Frontal cortex (tissue), 4 donors: ENCODE results near the gene DGCR8. TPM values are rescaled to one million over a fixed set of nuclear protein-coding genes. Genes with fewer than 3 reads are reported as not detected.

Experiments
- DNase-seq, 2 donors: peaks; one replicate each; pipeline ENCODE4 v3.0.0; 2012; ENCODE audit warnings: low spot score in 2 of 2
- FAIRE-seq: peaks from 2 replicates; lab custom pipeline; 2012; peaks lifted over from hg19 to GRCh38; lab: Jason Lieb, UNC
- total RNA-seq: library from RNA; depleted of rRNA; stranded (reverse); fragments of >200 nt; gene quantifications from one replicate; pipeline ENCODE4 v1.2.3, GENCODE V29; 2014
- donor health status: control.
- donor health status: control.
- donor health status: control.

Gene DGCR8
- total RNA-seq, 1 donor from 2014 or later, result 42.8 TPM

DNA sequence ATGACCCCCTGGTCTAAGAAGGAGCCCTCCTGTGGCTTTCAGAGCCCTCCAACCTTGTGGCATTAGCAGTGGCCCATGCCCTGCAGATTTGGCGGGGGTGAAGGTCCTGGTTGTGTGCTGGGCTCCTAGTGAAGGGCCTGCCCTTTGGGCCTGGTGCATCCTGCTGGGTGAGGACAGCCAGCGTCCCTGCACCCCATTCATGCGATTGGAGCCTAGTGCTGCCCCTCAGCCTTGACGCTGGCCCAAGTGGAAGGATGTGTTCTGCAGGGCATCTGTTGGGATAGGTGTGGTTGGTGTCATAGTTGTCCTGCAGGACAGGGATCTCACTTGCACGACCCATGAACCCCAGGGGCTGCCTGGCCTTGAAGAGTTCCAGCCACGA is 28.1 kb upstream of the DGCR8 start:
- FAIRE-seq (no peak), DNase-seq (no peak)

DNA sequence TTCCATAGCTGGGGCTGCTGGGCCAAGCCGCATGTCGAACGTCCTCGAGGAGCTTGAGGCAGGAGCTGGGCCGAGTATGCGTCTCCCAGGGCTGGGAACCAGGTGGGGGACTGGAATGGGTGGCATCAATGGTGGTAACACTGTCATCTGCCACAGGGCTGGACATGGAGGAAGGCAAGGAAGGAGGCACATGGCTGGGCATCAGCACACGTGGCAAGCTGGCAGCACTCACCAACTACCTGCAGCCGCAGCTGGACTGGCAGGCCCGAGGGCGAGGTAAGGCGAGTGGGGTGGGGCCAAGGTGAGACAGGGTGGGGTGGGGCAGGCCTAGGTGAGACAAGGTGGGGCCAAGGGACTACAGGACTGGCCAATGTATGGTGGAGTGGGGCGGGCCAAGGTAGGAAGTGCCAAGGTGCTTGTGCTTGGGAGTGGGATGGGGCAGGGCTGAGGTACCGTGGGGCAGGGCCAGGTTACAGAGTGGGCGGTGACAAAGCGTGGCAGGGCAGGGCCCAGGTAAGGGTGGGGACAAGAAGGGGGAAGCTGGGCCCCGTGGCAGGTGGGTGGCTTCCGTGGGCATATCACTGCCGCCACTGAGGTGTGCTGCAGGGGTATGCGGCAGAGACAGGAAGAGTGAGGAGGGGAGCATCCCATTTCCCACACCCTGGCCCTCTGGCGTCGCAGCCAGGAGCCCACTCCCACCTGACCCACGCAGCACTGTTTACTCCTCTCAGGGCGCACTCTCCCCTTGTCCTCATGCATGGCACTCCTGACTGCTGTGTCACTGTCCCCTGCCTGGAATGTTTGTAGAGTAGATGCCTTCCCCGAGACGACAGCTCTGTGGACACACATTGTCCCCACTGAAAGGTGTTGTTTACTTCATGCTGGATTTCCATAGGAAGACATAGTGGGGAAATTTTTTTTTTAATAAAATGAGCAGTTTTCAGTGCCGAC is 27.5 kb upstream of the DGCR8 start:
- FAIRE-seq, result no peak
- DNase-seq, result no peak

- FAIRE-seq (no peak), DNase-seq (no peak)
Observed at GRCh38 chr22:20053407-20054033, 26.5 kb upstream of the DGCR8 start.

DNA sequence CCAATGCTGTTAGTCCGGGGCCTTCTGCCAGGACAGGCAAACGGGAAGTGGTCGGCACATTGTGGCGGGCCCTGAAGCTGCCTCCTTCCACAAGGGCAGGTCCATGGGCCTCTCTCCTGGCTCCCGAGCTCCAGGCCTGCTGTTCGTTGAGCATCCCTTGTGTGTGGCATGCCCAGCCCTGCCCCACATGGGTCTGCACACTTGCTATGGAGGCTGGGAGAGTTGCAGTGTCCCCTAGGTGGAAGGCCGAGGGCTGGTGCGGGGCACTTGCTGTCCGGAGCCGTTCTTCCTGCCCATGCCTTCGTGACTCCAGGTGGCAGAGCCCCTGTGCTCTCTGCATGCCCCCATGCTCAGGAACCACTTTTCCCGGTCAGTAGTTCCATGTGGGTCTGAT is 26.0 kb upstream of the DGCR8 start:
- no peak for FAIRE-seq
- DNase-seq, result no peak

DNA sequence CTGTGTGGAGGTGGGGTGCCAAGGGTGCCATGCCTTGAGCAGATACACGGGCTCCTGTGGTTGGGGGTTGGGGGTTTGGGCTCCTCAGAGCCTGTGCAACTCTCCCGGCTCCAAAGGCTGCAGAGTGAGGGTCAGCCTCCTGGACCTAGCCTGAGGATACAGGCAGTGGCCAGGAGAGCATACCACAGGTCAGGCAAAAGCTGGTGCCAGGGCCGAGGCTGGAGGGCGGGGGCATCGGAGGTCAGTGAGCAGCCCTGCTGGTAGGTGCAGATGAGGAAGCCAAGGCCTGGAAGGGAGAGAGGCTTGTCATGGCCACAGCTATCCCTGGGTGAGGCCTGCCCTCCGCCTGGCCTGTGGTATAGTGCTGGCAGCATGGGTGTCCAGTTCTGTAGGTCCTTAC is 25.6 kb upstream of the DGCR8 start:
- DNase-seq (no peak), FAIRE-seq (no peak)

DNA sequence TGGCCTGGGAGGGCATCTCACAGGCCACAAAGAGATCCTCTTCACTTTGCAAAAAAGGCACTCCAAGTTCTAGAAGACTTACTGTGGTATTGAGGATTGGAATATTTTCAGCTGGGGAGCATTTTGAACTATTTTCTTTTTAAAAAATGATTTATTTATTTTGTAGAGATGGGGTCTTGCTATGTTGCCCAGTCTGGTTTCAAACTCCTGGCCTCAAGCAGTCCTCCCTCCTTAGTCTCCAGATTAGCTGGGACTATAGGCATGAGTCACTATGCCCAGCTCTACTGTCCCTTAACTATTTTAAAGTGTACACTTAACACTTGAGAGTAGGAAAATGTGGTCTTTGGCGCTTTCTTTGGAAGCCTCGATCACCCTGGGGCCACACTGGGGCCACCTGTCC is 24.9 kb upstream of the DGCR8 start:
- FAIRE-seq, result no peak
- no peak for DNase-seq

DNA sequence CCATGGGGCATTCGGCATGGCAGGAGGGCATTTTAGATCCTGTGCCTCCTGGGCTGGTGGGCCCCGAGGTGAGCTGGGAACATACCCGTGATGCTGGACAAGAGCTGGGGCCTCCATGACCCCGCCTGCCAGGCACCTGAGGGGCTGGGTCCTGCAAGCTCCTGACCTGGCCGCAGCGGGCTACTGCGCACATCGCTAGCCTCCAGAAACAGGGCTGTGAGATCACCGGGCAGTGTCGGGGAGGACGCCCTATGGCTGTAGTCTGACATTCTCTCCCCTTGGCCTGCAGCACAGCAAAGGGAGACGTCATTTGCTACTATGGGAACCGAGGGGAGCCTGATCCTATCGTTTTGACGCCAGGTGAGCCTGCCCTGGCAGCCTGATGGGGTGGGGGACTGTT is 24.4 kb upstream of the DGCR8 start:
- DNase-seq, result no peak
- FAIRE-seq, result no peak

DNA sequence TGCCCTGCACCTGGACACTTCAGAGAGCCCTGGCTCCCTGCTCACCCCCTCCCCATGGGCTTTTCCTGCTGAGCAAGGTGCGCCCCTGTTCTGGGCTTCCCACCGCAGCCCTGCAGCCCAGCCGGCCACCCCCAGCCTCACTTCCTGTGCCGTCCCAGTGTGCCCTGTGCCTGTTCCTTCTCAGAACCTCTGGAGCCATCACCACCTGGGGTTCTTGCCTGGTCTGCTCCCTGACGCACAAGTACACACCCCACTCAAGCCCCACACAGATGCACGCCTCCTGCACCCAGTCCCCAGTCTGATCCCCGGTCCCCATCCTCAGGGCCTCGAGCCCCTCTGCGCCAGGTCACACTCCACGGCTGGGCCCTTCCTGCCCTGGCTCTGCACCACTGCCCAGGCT is 23.9 kb upstream of the DGCR8 start:
- no peak for DNase-seq
- no peak for FAIRE-seq

DNA sequence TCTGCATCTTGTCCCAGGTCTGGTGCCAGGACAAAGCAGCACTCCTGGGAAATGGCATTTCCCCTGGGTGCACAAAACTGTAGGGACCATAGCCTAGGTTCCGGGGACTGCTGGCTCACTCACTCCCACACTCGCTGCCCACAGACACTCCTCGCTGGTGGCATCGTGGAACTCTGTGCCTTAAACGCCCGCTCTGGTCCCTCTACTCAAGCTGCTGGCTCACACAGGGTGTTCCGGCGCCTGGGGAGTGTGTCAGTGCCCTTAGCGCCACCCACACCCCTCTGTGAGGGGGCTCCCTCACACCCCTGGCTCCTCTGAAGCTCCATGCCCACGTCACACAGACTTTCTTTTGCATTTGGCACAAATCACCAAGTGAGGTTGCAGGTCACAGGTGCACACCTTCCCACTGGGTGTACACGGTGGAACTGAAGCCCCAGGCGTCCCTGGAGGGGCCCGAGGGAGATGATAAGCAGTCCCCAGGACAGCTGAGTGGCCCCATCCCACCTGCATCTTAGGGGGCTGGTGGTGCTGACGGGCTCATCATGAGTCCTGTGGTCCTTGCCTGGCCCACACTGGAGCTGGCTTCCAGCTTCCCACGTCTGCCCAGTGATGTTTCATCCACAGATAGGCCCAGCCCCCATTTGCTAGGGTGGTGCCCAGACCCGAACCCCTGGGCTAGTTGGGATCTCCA is 23.2 kb upstream of the DGCR8 start:
- FAIRE-seq (no peak), DNase-seq (no peak)

GRCh38 chr22:20057596-20058268 is 22.3 kb upstream of the DGCR8 start:
- FAIRE-seq (no peak), DNase-seq (no peak)

- DNase-seq (no peak), FAIRE-seq (no peak)
Observed at GRCh38 chr22:20058989-20059770, 20.9 kb upstream of the DGCR8 start.

DNA sequence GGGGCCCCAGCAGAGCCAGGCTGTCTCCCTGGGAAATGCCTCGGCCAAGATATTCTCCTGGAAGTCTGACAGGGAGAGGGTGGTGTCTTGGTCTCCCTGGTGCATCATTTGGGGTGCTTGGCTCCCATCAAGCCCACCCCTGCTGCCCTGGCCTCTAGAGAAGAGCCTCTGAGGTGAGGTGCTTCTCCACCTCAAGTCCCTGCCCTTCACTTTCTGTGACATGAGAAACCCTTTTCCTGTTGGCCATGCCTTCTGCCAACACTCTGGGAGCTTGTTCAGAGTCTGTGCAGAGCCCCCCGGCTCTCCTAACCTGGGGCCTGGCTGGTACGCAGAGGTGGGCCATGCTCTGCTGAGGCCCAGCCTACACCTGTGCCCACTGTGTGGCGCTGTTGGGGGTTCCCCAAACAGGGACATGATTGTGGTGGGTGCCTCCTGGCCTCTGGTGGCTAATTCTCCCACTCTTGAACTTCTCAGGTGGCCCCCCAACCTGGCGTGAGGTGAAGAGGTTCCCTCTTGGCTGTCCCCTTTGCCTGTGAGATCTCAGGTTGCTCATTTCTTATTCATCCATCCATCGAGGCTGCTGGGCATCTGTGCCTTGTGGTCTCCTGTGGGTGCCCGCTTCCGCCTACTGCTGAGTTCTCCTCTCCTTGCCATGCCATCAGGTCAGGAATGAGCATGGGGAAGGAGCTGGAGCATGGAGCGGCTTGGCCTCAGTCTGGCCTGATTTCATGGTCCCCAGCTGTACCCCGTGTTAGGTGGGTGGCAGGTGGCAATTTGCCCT is 19.2 kb upstream of the DGCR8 start:
- DNase-seq (no peak), FAIRE-seq (no peak)

GRCh38 chr22:20061481-20061861 is 18.6 kb upstream of the DGCR8 start:
- FAIRE-seq, result no peak

DNA sequence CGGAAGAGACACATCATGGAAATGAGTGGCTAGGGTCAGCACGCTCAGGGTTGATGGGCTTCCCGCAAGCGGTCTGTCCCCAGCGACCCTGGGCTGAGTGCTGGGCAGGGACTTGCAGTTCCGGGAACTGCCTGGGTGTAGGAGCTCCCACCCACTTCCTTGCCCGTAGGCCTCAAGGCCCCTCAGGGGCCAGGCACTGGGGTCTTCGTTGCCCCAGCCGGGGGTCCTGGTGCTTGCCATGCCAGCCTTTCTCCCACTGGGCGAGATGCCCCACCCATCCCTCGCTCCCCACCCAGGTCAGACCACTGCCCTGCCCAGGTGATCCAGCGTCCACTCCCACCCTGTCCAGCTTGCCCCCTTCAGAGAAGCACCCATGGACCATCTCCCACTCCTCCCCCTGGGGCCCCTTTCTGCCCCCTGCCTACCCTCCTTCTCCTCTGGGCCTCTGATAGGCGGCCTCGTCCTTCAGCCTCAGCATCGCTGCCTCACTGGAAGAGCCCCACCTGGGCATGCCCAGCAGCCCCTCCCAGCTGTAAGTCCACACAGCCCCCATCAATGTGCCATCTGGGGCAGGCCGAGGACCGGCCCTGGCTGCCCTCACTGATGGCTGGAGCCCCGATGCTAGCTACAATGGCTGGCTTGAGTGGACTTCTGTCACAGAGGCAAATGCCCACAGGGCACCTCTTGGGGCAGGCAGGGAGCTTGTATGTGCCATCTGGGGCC is 17.8 kb upstream of the DGCR8 start:
- DNase-seq, result no peak
- no peak for FAIRE-seq

More at GRCh38 chr22:20061481-20061861, 18.6 kb upstream of the DGCR8 start:
- peak in 1 of 2 donors; percentile 60 for DNase-seq

DNA sequence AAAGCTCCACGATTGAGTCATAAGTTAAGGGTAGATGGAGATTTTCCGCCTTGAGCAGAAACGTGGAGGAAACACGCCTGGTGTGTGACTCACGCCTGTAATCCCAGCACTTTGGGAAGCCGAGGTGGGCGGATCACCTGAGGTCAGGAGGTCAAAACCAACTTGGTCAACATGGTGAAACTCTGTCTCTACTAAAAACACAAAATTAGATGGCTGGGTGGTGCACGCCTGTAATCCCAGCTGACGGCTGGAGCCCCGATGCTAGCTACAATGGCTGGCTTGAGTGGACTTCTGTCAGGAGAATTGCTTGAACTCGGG is 17.3 kb upstream of the DGCR8 start:
- no peak for FAIRE-seq
- no peak for DNase-seq

DNA sequence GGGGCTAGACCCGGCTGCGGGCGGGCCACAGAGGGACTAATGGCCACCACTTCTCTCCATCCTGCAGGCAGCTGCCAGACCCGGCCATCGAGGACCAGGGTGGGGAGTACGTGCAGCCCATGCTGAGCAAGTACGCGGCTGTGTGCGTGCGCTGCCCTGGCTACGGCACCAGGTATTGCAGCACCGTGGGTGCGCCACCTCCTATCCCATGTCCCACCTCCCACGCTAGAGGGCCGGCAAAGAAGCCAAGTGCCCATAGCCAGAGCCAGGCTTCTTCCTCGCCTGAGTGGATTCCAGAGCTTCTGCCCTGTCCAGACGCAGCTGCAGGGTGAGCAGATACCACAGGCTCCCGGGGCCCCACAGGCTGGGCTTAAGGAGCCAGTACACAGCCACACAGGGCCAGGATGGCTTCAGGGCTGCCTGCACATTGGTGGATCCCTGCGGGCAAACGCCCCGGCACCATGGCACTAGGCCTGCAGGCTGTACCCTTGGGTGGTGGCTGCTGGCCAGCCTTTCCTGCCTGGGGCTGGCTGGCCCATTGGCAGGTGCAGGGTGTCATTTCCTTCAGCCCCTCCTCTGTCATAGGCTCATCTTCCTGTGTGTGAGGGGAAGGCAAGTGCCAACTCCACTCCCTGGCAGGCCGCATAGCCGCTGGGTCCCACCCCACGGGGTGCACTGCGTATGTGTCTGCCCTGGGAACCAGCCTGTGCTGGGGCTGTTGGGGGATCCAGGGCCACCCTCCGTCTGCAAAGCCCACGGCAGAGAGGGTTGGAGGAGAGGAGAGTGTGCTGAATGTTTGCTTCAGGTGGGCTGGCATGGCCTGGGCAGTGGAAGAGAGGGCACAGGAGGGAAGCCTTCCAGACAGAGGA is 16.5 kb upstream of the DGCR8 start:
- no peak for DNase-seq
- FAIRE-seq, result no peak

DNA sequence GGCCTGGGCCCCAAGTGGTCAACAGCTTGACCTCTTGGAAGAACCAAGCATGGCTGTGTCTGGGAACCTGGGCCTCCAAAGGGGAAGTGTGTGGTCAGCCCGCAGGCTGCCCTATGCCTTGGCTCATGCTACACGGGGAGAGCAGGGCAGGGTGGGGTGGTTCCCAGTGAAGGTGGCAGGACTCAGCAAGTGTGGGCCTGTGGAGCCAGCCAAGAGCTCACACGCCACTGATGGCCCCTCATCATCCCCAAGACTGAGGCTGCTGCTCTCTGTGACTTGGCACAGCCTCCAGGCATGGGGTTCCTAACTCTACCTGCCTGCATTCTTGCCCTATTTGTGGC is 15.9 kb upstream of the DGCR8 start:
- FAIRE-seq (no peak), DNase-seq (no peak)
